Spleen (tissue), 7 donors: ENCODE measurements around the gene RPL7A.

Source experiments
- CTCF ChIP-seq, 11 experiments: fragments of 200-600 bp in 7 of 11; fragments of 450-650 bp in 4 of 11; sonication (generic) in 4 of 11; IDR thresholded peaks in 8 of 11; conservative IDR thresholded peaks in 3 of 11; 1 replicate in 7 of 11; 2 replicates in 4 of 11; pipeline versions ENCODE4 v1.4.0 to v1.8.0; 2016 to 2021; ENCODE audit warnings: antibody characterized with exemption in 11 of 11, inconsistent platforms in 4 of 11, mild to moderate bottlenecking in 1 of 11
- POLR2A ChIP-seq, 3 donors: fragments of 450-650 bp; IDR thresholded peaks; one replicate each; pipeline ENCODE4 v1.5.1; 2017; ENCODE audit warnings: antibody characterized with exemption in 3 of 3, mild to moderate bottlenecking in 1 of 3
- POLR2AphosphoS5 ChIP-seq, 3 donors: sonication (generic); formaldehyde crosslinking; IDR thresholded peaks; one replicate each; pipeline ENCODE4 v1.5.1; 2017; ENCODE audit warnings: antibody characterized with exemption in 3 of 3
- donor health status: DM: no; HTN: no; CAD: no; lungs with moderate emphysema.
- donor health status: DM: no; HTN: no; CAD: no.
- donor health status: DM: no; HTN: no; CAD: no.

GRCh38 chr9:133342570-133342969 lies 5.4 kb upstream of the RPL7A start:
- TF ChIP-seq CTCF (IDR thresholded peaks at IDR 0.05 in 8 of 11, conservative IDR thresholded peaks at IDR 0.05 in 3 of 11) (no peak), POLR2A (IDR thresholded peaks at IDR 0.05) (no peak), POLR2AphosphoS5 (IDR thresholded peaks at IDR 0.05) (no peak)
